Measurements from ENCODE around the gene KDM8. TPM values are rescaled to one million over a fixed set of nuclear protein-coding genes. Genes with fewer than 3 reads are reported as not detected.

The KDM8 gene
- total and polyA plus RNA-seq, 9 of the 15 experiments (the other 6 are each of a cell fraction or from before 2014, with no cell fraction given) = 0.61 to 9.1 (median 5.4) TPM

GRCh38 chr16:27203507-27204311, at the start of gene KDM8 (continued):
- TF ChIP-seq IRF9 (tag; IDR thresholded peaks at IDR 0.05) (no peak), FUS (optimal IDR thresholded peaks at IDR 0.05; ENCODE audit: low read depth, low read length) (no peak), PRPF4 (IDR thresholded peaks at IDR 0.05; ENCODE audit: insufficient read depth, low read depth, low read length, poor library complexity, severe bottlenecking) (no peak), BRD9 (IDR thresholded peaks at IDR 0.05; ENCODE audit: low read depth, partially characterized antibody) (no peak), ZNF134 (CRISPR knock-in tag; conservative IDR thresholded peaks at IDR 0.05) (no peak), SRSF9 (IDR thresholded peaks at IDR 0.05; ENCODE audit: borderline replicate concordance, low read depth, low read length) (no peak), MTA2 (IDR thresholded peaks at IDR 0.05; ENCODE audit: low read depth) (no peak), PML (IDR thresholded peaks at IDR 0.05; ENCODE audit: low read length) (peak; percentile 50; the same call in 1 of the 2 replicates), RBM17 (IDR thresholded peaks at IDR 0.05; ENCODE audit: borderline replicate concordance, low read depth, low read length) (no peak), HNRNPUL1 (IDR thresholded peaks at IDR 0.05; ENCODE audit: low read length) (no peak), BRCA1 (IDR thresholded peaks at IDR 0.05) (no peak), BRCA1 (CRISPR knock-in tag; IDR thresholded peaks at IDR 0.05) (no peak), GABPB1 (CRISPR knock-in tag; IDR thresholded peaks at IDR 0.05) (peak; percentile 16; the same call in 1 of the 2 replicates), DMBX1 (CRISPR knock-in tag; IDR thresholded peaks at IDR 0.05; ENCODE audit: borderline replicate concordance) (no peak), CEBPB (tag; IDR thresholded peaks at IDR 0.05) (no peak), NR4A1 (CRISPR knock-in tag; IDR thresholded peaks at IDR 0.05) (no peak), NR4A1 (tag; IDR thresholded peaks at IDR 0.05) (no peak), ZNF766 (CRISPR knock-in tag; conservative IDR thresholded peaks at IDR 0.05) (no peak), ZNF146 (CRISPR knock-in tag; IDR thresholded peaks at IDR 0.05; ENCODE audit: unreplicated experiment) (no peak), ZNF778 (CRISPR knock-in tag; IDR thresholded peaks at IDR 0.05) (no peak), NR2F6 (CRISPR knock-in tag; IDR thresholded peaks at IDR 0.05) (no peak), CBX3 (IDR thresholded peaks at IDR 0.05; ENCODE audit: borderline replicate concordance in 1 of 2, low read length in 2 of 2) (no peak; a peak in 1 of 3 replicates), HMBOX1 (IDR thresholded peaks at IDR 0.05) (no peak), ETV5 (CRISPR knock-in tag; IDR thresholded peaks at IDR 0.05; ENCODE audit: low read depth) (no peak), CREBBP (IDR thresholded peaks at IDR 0.05; ENCODE audit: low read depth, low read length) (no peak), POLR2AphosphoS2 (IDR thresholded peaks at IDR 0.05; ENCODE audit: low read length) (0 out of 2 replicates have a peak, but pooled peaks have one; percentile 55), MLX (CRISPR knock-in tag; conservative IDR thresholded peaks at IDR 0.05) (no peak), CBFA2T2 (conservative IDR thresholded peaks at IDR 0.05) (no peak), KDM2B (CRISPR knock-in tag; IDR thresholded peaks at IDR 0.05) (no peak), MED1 (CRISPR knock-in tag; IDR thresholded peaks at IDR 0.05; ENCODE audit: borderline replicate concordance) (no peak)

Data from K562 (cell line).